Astrocyte (in vitro differentiated cells and primary cell): Measurements from ENCODE around the gene KCNJ2. TPM values are rescaled to one million over a fixed set of nuclear protein-coding genes. Genes with fewer than 3 reads are reported as not detected.

Experiments
- DNase-seq: peaks from one replicate; pipeline ENCODE4 v3.0.0-alpha.2; 2010; ENCODE audit warnings: low read depth
- FAIRE-seq: peaks from 2 replicates; lab custom pipeline; 2011; peaks lifted over from hg19 to GRCh38; lab: Jason Lieb, UNC
- H2AFZ ChIP-seq: 2 replicates; pipeline ENCODE4 v1.6.0; 2012; ENCODE audit warnings: low read depth, low read length, inconsistent platforms
- H3K27ac ChIP-seq: 2 replicates; pipeline ENCODE4 v1.5.1; 2011; ENCODE audit warnings: low read depth, low read length, inconsistent platforms
- H3K27me3 ChIP-seq: 2 replicates; pipeline ENCODE4 v1.6.0; 2011; ENCODE audit warnings: low read length, inconsistent platforms; ENCODE audit not compliant: insufficient read depth
- H3K36me3 ChIP-seq: 2 replicates; pipeline ENCODE4 v1.5.1; 2011; ENCODE audit warnings: low read length, inconsistent platforms; ENCODE audit not compliant: insufficient read depth
- H3K4me1 ChIP-seq: 2 replicates; pipeline ENCODE4 v1.5.1; 2011; ENCODE audit warnings: low read length, inconsistent platforms; ENCODE audit not compliant: insufficient read depth
- H3K4me2 ChIP-seq: 2 replicates; pipeline ENCODE4 v1.6.0; 2012; ENCODE audit warnings: low read length, inconsistent platforms
- H3K4me3 ChIP-seq: 2 replicates; pipeline ENCODE4 v1.5.1; 2011; ENCODE audit warnings: low read depth, mild to moderate bottlenecking, low read length, inconsistent platforms; ENCODE audit not compliant: insufficient read depth
- H3K79me2 ChIP-seq: 2 replicates; pipeline ENCODE4 v1.6.0; 2012; ENCODE audit warnings: mild to moderate bottlenecking, low read length, inconsistent platforms; ENCODE audit not compliant: insufficient read depth
- H3K9ac ChIP-seq: 2 replicates; pipeline ENCODE4 v1.6.0; 2012; ENCODE audit warnings: mild to moderate bottlenecking, low read length, inconsistent platforms
- H3K9me3 ChIP-seq: 2 replicates; pipeline ENCODE4 v1.5.1; 2012; ENCODE audit warnings: low read depth, mild to moderate bottlenecking, low read length, inconsistent platforms; ENCODE audit not compliant: insufficient read depth
- H4K20me1 ChIP-seq: 2 replicates; pipeline ENCODE4 v1.6.0; 2012; ENCODE audit warnings: low read length, inconsistent platforms; ENCODE audit not compliant: insufficient read depth
- H3K27ac Mint-ChIP-seq: one replicate; pipeline ENCODE4 v1.8.0; 2021; ENCODE audit warnings: mild to moderate bottlenecking, mixed read lengths; ENCODE audit not compliant: unreplicated experiment
- H3K27me3 Mint-ChIP-seq: one replicate; pipeline ENCODE4 v1.8.0; 2021; ENCODE audit warnings: low read depth, mixed read lengths; ENCODE audit not compliant: unreplicated experiment
- H3K36me3 Mint-ChIP-seq: one replicate; pipeline ENCODE4 v1.8.0; 2021; ENCODE audit warnings: low read depth, mixed read lengths; ENCODE audit not compliant: unreplicated experiment
- H3K4me1 Mint-ChIP-seq: one replicate; pipeline ENCODE4 v1.8.0; 2021; ENCODE audit warnings: low read depth, mixed read lengths; ENCODE audit not compliant: unreplicated experiment
- H3K4me3 Mint-ChIP-seq: one replicate; pipeline ENCODE4 v1.8.0; 2021; ENCODE audit warnings: mild to moderate bottlenecking, moderate library complexity, mixed read lengths; ENCODE audit not compliant: unreplicated experiment
- H3K9me3 Mint-ChIP-seq: one replicate; pipeline ENCODE4 v1.8.0; 2021; ENCODE audit warnings: mild to moderate bottlenecking, mixed read lengths; ENCODE audit not compliant: unreplicated experiment
- CTCF ChIP-seq: IDR thresholded peaks from 2 replicates; pipeline ENCODE4 v1.5.1; 2011; ENCODE audit warnings: low read depth, mild to moderate bottlenecking, inconsistent platforms, low read length, moderate library complexity; ENCODE audit not compliant: insufficient read depth
- EZH2 ChIP-seq: IDR thresholded peaks from 2 replicates; pipeline ENCODE4 v1.6.1; 2012; ENCODE audit warnings: mild to moderate bottlenecking, low read length, inconsistent platforms; ENCODE audit not compliant: insufficient read depth
- total RNA-seq: library from RNA; stranded (reverse); gene quantifications from 2 replicates; pipeline ENCODE4 v1.2.1, GENCODE V29; 2021

KCNJ2 gene
- total RNA-seq, 1 donor from 2014 or later, result 10.2 TPM

- Mint-ChIP-seq H3K9me3 (no peaks in the 10 kb centered on the region), H3K4me3 (no peak overlapping the region), H3K4me1 (peaks cover 7% of the 10 kb centered on the region), H3K36me3 (no peaks in the 10 kb centered on the region), H3K27ac (no peak overlapping the region), H3K27me3 (no peaks in the 10 kb centered on the region)
- Histone ChIP-seq H3K79me2 (peaks cover 17% of the 10 kb centered on the region), H3K4me2 (no peak overlapping the region), H3K27me3 (no peaks in the 10 kb centered on the region), H2AFZ (no peak overlapping the region), H3K4me3 (no peak overlapping the region), H3K4me1 (peaks cover 8% of the 10 kb centered on the region), H3K9me3 (no peaks in the 10 kb centered on the region), H4K20me1 (no peaks in the 10 kb centered on the region), H3K27ac (no peak overlapping the region), H3K9ac (no peak overlapping the region), H3K36me3 (no peaks in the 10 kb centered on the region)
- TF ChIP-seq EZH2 (no peak), CTCF (no peak)
- DNase-seq (peak; percentile 30), FAIRE-seq (no peak)
Measured at GRCh38 chr17:70181376-70181775, 12.0 kb downstream of the KCNJ2 start.

GRCh38 chr17:70181866-70182265 lies 12.5 kb downstream of the KCNJ2 start:
- no peak for FAIRE-seq
- Mint-ChIP-seq H3K4me1 (peaks cover 7% of the 10 kb centered on the region), H3K9me3 (no peaks in the 10 kb centered on the region), H3K36me3 (no peaks in the 10 kb centered on the region), H3K27ac (no peak overlapping the region), H3K27me3 (no peaks in the 10 kb centered on the region), H3K4me3 (no peak overlapping the region)
- DNase-seq, result no peak
- Histone ChIP-seq H2AFZ (no peak overlapping the region), H3K36me3 (no peaks in the 10 kb centered on the region), H3K27me3 (no peaks in the 10 kb centered on the region), H3K9me3 (no peaks in the 10 kb centered on the region), H3K79me2 (peaks cover 12% of the 10 kb centered on the region), H3K4me1 (peaks cover 8% of the 10 kb centered on the region), H3K4me2 (no peak overlapping the region), H4K20me1 (no peaks in the 10 kb centered on the region), H3K27ac (no peak overlapping the region), H3K9ac (no peak overlapping the region), H3K4me3 (no peak overlapping the region)
- TF ChIP-seq EZH2 (no peak), CTCF (no peak)

- Histone ChIP-seq H3K27ac (no peak overlapping the region), H3K4me2 (no peak overlapping the region), H3K27me3 (no peaks in the 10 kb centered on the region), H3K4me3 (no peak overlapping the region), H3K9ac (no peak overlapping the region), H3K9me3 (no peaks in the 10 kb centered on the region), H2AFZ (no peak overlapping the region), H3K79me2 (peaks cover 4% of the 10 kb centered on the region), H3K4me1 (peaks cover 8% of the 10 kb centered on the region), H3K36me3 (no peaks in the 10 kb centered on the region), H4K20me1 (no peaks in the 10 kb centered on the region)
- no peak overlapping the region for H3K27ac Mint-ChIP-seq
- H3K27me3 Mint-ChIP-seq, result no peaks in the 10 kb centered on the region
- DNase-seq (no peak), FAIRE-seq (no peak)
- no peaks in the 10 kb centered on the region for H3K9me3 Mint-ChIP-seq
- H3K4me3 Mint-ChIP-seq, result no peak overlapping the region
- no peaks in the 10 kb centered on the region for H3K36me3 Mint-ChIP-seq
- no peak for TF ChIP-seq EZH2
- TF ChIP-seq CTCF, result no peak
- peaks cover 14% of the 10 kb centered on the region for H3K4me1 Mint-ChIP-seq
Measured at GRCh38 chr17:70183508-70183907, 14.2 kb downstream of the KCNJ2 start.
